Activated T-helper 9 cell treated with anti-CD3 and anti-CD28 coated beads, Interleukin-2, amount 50 U/mL, for 16 hours (primary cell): Measurements from ENCODE around the gene USP40.
A peak's percentile ranks its signal among the peaks of the same experiment; 100 is the strongest.
"Not testable (repeated sequence)": the region's sequence is repeated elsewhere in the genome, so short reads cannot be mapped to it uniquely, and the experiment has no call there.

Source experiments
- DNase-seq: peaks from one replicate; pipeline ENCODE4 v3.0.0-alpha.2; 2020; ENCODE audit warnings: low read depth

Gene USP40, protein sequence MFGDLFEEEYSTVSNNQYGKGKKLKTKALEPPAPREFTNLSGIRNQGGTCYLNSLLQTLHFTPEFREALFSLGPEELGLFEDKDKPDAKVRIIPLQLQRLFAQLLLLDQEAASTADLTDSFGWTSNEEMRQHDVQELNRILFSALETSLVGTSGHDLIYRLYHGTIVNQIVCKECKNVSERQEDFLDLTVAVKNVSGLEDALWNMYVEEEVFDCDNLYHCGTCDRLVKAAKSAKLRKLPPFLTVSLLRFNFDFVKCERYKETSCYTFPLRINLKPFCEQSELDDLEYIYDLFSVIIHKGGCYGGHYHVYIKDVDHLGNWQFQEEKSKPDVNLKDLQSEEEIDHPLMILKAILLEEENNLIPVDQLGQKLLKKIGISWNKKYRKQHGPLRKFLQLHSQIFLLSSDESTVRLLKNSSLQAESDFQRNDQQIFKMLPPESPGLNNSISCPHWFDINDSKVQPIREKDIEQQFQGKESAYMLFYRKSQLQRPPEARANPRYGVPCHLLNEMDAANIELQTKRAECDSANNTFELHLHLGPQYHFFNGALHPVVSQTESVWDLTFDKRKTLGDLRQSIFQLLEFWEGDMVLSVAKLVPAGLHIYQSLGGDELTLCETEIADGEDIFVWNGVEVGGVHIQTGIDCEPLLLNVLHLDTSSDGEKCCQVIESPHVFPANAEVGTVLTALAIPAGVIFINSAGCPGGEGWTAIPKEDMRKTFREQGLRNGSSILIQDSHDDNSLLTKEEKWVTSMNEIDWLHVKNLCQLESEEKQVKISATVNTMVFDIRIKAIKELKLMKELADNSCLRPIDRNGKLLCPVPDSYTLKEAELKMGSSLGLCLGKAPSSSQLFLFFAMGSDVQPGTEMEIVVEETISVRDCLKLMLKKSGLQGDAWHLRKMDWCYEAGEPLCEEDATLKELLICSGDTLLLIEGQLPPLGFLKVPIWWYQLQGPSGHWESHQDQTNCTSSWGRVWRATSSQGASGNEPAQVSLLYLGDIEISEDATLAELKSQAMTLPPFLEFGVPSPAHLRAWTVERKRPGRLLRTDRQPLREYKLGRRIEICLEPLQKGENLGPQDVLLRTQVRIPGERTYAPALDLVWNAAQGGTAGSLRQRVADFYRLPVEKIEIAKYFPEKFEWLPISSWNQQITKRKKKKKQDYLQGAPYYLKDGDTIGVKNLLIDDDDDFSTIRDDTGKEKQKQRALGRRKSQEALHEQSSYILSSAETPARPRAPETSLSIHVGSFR

GRCh38 chr2:233566141-233566956 lies at the start of gene USP40:
Gene USP40 (minus strand): TSS chr2:233566782. CDS start chr2:233565554, 1,228 bp downstream.
- DNase-seq: peak; percentile 40

- no peak for DNase-seq
Observed at GRCh38 chr2:233611284-233611683, 44.7 kb upstream of the USP40 start.

GRCh38 chr2:233605680-233606079 lies 39.1 kb upstream of the USP40 start:
- no peak for DNase-seq

- no peak for DNase-seq
Observed at GRCh38 chr2:233604826-233605225, 38.2 kb upstream of the USP40 start.

DNA sequence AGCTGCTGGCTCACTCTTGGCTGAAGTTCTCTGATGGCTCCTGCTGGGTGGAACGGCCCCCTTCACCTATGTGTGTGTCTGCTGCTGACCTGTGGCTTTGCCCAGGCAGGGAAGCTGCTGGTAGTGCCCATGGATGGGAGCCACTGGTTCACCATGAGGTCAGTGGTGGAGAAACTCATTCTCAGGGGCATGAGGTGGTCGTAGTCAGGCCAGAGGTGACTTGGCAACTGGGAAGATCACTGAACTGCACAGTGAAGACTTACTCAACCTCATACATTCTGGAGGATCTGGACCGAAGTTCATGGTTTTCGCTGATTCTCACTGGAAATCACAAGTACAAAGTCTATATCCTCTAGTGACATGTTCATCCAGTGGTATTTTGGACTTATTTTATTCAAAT lies 36.9 kb upstream of the USP40 start:
- DNase-seq: no peak

GRCh38 chr2:233602076-233602475 lies 35.5 kb upstream of the USP40 start:
- DNase-seq: no peak

DNA sequence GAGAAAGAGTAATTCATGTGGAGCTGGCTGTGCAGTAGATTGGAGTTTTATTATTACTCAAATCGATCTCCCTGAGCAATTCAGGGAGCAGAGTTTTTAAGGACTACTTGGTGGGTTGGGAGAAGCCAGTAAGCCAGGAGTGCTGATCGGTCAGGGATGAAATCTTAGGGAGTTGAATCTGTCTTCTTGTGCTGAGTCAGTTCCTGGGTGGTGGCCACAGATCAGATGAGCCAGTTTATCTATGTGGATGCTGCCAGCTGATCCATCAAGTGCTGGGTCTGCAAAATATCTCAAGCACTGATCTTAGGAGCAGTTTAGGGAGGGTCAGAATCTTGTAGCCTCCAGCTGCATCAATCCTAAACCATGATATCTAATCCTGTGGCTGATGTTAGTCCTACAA lies 33.8 kb upstream of the USP40 start:
- DNase-seq: no peak

DNA sequence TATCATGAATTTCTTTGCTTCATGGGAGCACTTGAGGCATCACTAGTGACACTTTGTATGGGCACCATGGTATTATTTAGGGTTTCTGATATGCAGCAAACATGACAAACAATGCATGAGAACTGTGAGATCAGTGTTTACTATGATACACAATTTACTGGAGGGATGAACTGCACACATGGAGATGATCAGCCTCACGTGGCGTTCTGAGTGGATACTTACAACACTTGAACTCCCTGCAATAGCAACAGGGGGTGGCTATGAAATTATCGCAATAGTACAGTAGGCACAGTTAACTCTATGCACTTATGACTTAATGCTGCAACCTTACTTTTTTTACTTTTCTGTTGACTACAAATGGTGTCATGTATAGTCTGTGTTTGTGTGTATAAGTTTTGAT lies 32.4 kb upstream of the USP40 start:
- DNase-seq: no peak

DNA sequence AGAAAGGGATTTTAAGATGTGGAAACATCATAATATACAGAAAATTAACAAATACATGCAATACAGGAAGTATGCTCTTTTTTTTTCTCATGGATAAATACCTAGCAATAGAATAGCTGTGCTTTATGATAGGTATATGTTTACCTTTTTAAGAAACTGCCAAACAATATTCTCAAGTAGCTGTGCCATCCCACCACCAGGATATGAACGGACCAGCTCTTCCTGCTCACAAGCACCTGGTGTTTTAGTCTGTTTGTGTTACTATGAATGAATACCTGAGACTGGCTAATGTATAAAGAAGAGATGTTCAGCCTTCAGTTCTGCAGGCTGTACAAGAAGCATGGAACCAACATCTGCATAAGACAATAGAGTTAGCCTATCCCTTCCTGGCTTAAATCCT lies 30.9 kb upstream of the USP40 start:
- no peak for DNase-seq

- no peak for DNase-seq
Observed at GRCh38 chr2:233593201-233593600, 26.6 kb upstream of the USP40 start.

- not testable (repeated sequence) for DNase-seq
Observed at GRCh38 chr2:233592706-233593105, 26.1 kb upstream of the USP40 start.

GRCh38 chr2:233588400-233588799 lies 21.8 kb upstream of the USP40 start:
- DNase-seq: no peak

DNA sequence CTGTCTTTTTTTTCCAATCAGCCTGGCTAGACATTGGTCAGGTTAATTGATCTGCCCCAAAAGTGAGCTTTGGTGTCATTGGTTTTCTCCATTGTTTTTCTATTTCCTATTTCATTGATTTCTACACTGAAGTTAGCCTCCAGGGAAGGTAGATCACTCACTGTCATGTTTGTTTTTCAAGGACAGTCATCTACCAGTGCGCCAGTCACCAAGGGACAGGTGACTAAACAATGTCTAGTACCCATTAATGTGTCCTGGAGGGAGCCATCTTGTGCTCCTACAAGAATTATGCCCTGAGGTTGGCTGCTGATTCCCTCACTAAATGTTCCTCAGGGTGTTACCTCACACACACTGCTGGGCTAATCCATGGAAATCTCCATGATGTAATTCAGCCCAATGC lies 17.6 kb upstream of the USP40 start:
- no peak for DNase-seq

DNA sequence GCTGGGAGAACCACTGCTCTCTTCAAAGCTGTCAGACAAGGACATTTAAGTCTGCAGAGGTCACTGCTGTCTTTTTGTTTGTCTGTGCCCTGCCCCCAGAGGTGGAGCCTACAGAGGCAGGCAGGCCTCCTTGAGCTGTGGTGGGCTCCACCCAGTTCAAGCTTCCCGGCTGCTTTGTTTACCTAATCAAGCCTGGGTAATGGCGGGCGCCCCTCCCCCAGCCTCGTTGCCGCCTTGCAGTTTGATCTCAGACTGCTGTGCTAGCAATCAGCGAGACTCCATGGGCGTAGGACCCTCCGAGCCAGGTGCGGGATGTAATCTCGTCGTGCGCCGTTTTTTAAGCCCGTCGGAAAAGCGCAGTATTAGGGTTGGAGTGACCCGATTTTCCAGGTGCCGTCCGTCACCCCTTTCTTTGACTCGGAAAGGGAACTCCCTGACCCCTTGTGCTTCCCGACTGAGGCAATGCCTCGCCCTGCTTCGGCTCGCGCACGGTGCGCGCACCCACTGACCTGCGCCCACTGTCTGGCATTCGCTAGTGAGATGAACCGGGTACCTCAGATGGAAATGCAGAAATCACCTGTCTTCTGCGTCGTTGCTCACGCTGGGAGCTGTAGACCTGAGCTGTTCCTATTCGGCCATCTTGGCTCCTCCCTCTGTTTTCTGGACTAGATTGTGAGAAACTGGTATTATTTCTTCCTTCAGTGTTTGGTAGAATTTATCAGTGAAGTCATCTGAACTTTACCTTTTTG lies 16.8 kb upstream of the USP40 start:
- not testable (repeated sequence) for DNase-seq

GRCh38 chr2:233577341-233577740 lies 10.8 kb upstream of the USP40 start:
- not testable (repeated sequence) for DNase-seq

GRCh38 chr2:233572468-233572867 lies 5.9 kb upstream of the USP40 start:
- DNase-seq: no peak

DNA sequence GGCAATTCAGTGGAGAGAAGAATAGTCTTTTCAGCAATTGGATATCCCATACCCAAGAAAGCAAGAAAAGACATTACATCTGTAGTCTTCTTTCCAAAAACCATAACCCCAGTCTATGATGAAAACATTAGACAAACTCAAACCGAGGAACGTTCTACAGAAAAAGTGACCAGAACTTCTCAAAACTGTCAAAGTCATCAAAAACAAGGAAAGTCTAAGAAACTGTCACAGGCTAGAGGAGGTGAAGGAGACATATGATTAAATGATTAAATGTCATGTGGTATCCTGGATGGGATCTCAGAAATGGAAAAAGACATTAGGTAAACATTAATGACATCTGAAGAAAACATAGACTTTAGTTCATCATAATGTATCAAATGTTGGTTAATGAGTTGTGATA lies 4.9 kb upstream of the USP40 start:
- DNase-seq: no peak

- no peak for DNase-seq
Observed at GRCh38 chr2:233571001-233571400, 4.4 kb upstream of the USP40 start.

DNA sequence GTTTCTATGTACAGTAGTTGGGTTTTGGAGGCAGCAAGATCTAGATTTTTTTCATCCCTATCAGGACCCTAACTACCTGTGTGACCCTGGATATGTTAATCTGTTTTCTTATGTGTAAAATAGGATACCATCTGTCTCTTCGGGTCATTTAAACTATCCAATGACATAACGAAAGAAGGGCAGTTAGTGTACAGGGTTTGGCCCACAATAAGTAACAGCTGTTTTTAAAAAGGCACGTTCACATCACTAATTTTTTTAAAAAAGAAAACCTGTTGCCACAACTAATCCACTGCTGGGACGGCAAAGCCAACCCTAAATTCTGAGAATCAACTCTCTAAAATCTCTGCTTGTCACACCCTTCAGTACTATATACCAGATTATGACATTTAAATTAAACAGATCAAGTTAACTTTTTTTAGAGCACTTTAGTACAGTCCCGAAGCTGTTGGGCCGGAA lies 869 bp downstream of the USP40 start:
- DNase-seq: no peak

GRCh38 chr2:233563663-233564430 lies 2.7 kb downstream of the USP40 start:
- DNase-seq: no peak
